ENCODE measurements around the gene BCKDHA.
"Not testable (repeated sequence)": the region's sequence is repeated elsewhere in the genome, so short reads cannot be mapped to it uniquely, and the experiment has no call there.

Gene BCKDHA

GRCh38 chr19:41408256-41408655, 10.6 kb downstream of the BCKDHA start:
- DNase-seq = no peak

- not testable (repeated sequence) for DNase-seq
Measured at GRCh38 chr19:41408846-41409245, 11.2 kb downstream of the BCKDHA start.

GRCh38 chr19:41409288-41409687, 11.7 kb downstream of the BCKDHA start:
- DNase-seq = no peak

- no peak for DNase-seq
Measured at GRCh38 chr19:41410336-41411054, 12.9 kb downstream of the BCKDHA start.

GRCh38 chr19:41411100-41411967, 13.7 kb downstream of the BCKDHA start:
- DNase-seq = no peak

GRCh38 chr19:41411968-41412265, 14.3 kb downstream of the BCKDHA start:
- no peak for DNase-seq

GRCh38 chr19:41412953-41413352, 15.3 kb downstream of the BCKDHA start:
- no peak for DNase-seq

- DNase-seq = no peak
Measured at GRCh38 chr19:41413947-41414346, 16.3 kb downstream of the BCKDHA start.

GRCh38 chr19:41414461-41414860, 16.8 kb downstream of the BCKDHA start:
- DNase-seq = no peak

- no peak for DNase-seq
Measured at GRCh38 chr19:41415154-41415571, 17.5 kb downstream of the BCKDHA start.

- DNase-seq = no peak
Measured at GRCh38 chr19:41416194-41416674, 18.6 kb downstream of the BCKDHA start.

- DNase-seq = no peak
Measured at GRCh38 chr19:41420101-41420880, 22.7 kb downstream of the BCKDHA start.

- no peak for DNase-seq
Measured at GRCh38 chr19:41421314-41421713, 23.7 kb downstream of the BCKDHA start.

- no peak for DNase-seq
Measured at GRCh38 chr19:41421973-41422372, 24.4 kb downstream of the BCKDHA start.

- DNase-seq = no peak
Measured at GRCh38 chr19:41422456-41422855, 24.8 kb downstream of the BCKDHA start.

- no peak for DNase-seq
Measured at GRCh38 chr19:41422955-41423354, 25.3 kb downstream of the BCKDHA start.

- no peak for DNase-seq
Measured at GRCh38 chr19:41424335-41425173, 26.9 kb downstream of the BCKDHA start.

GRCh38 chr19:41425174-41426115, 27.8 kb downstream of the BCKDHA start:
- DNase-seq = no peak

GRCh38 chr19:41426116-41426841, 28.7 kb downstream of the BCKDHA start:
- DNase-seq = no peak

- DNase-seq = peak; percentile 47
Measured at GRCh38 chr19:41426952-41427646, 29.5 kb downstream of the BCKDHA start, which contains the start of gene B3GNT8. B3GNT8 (minus strand) TSS chr19:41427374; CDS start chr19:41426778, 596 bp downstream.
